Measurements from ENCODE around the gene TBC1D1.
A peak's percentile ranks its signal among the peaks of the same experiment; 100 is the strongest.

TBC1D1 gene

DNA sequence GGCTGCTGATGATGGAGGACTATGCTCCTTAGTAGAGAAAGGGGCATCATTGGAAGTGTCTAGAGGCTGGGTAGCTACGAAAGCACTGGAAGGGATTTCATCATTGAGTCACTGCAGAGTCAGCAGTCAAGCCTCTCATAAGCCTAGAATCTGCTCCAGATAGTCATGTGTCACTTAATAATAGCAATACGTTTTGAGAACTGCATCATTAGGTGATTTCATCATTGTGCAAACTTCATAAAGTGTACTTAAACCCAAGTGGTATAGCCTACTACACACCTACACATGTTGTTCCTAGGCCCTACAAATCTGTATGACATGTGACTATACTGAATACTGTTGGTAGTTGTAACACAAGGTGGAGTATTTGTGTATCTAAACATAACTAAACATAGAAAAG lies 234.9 kb downstream of the TBC1D1 start:
- no peak for DNase-seq (ENCODE audit: low read depth in 2 of 2)

DNA sequence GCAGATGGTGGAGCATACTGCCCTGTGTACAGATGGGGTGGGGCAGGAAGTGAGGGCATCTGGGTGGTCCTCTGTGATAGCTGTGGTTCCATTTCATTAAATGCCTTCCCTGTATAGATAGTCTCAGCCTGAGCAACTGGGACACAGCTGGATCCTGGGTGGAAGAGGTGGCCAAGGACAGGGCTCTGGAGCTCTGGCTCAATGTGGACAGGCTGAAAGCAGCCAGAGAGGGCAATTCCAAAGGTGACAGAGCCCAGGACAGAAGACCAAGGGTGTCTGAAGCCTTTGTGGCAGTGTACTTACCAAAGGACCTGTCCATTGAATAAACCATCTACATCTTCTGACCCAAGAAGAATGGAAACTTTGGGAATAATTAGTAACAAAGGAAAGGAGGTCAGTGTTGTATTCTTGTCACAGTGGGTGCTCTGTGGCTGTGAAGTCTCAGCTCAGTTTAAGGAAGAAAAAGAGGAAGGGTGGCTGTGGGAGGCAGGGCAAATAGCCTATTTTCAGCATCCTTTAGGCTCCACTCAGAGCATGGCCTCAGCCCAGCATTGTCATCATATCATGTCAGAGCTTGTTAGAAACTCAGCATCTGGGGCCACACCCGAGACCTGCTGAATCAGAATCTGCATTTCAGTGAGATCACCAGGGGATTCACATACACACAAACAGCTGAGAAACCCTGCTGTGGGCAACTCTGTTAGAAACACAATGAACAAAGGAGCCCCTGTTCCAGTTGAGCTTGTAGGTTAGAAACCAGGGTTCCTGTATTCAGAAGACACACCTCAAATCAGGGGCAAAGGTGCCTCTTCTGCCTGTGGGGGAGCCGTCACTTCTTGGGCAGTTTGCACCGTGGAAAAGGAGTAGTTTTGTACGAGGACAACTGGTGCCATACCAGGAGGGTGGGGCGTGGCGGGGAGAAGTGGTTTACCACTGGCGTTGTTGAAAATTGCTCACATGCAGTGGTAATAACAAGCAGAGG lies 237.9 kb downstream of the TBC1D1 start:
- no peak for DNase-seq (ENCODE audit: low read depth in 2 of 2)

DNA sequence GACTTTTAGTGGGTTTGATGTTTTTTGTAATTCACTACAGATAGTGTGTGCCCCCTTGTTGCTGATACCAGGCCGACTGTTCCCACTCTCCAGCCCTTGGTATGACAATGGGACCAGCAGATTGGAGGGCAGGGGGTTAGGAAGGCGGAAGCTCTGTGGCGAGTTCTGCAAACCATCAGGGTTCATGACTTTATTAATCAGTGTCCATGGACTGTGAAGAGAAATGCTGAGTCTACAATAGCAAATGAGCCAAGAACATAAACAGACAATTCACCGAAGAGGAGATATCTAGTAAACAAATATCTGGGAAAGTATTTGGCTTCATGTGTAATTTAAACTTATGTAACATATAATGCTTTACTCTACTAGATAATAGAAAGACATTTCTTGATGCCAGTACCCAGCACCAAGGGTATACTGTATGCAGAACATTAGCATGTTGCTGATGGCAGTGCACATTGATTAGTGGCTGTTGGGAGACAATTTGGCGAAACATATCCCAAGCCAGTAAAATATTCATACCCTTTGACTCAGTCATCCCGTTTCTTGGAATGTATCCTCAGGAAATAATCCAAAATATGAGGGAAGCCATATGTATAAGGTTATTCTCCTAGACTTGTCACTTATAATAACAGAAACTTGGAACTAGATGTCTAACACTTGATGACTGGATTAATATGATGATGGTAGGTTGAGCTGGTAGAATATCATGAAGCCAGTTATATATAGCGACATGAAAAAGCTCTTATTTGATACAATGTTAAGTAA lies 238.8 kb downstream of the TBC1D1 start:
- no peak for DNase-seq (ENCODE audit: low read depth in 2 of 2)

DNA sequence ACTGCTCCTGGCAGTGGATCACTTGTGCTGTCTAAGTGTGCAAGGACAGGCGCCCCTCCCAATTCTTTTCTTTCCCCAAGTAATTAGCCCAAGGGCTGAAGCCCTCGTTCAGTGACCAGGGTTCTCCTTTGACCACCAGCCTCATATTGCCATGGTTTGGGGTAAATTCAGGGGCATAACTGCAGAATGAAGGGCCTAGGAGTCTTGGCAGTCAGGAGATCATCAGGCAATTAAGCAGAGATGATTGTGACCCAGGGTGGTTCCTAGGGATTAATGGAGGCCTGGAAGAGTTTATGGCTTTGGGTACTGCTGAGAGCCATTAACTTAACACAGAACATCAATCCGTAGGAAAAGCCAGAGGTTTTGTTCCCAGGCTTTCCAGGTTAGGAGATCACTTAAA lies 240.0 kb downstream of the TBC1D1 start:
- DNase-seq (ENCODE audit: low read depth in 2 of 2): no peak

DNA sequence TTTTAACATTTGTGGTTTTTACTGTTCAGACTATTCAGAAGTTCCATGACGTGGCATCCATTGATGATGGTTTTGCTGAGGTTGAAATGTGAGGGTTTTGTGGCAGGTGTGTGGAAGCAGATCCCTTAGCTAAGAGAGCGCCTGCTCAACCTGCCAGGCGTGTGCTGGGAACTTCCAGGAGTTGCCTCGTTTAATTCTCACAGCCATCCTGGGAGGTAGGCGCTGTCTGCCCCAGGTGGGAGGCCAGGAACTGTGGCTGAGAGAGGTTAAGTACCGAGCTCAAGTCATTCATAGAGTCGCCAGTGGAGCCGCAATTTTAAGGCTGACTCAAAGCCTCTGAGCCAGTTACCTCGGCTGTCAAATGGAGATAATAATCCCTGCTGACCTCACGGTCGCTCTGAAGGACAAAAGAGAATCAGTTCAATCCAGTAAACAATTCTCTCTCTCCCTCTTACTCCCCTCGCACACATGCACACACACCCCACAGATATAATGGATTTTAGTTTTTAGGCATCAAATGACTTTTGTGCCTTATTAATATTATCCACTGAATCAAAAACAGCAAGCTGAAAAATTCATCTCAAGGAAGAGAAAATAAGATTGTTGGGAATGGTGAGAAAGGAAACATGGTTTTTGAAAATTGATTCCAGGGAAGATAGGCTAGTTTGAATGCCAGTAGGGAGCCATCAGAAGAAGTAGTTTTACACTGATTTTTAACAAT lies 240.6 kb downstream of the TBC1D1 start:
- DNase-seq (ENCODE audit: low read depth in 2 of 2): no peak

DNA sequence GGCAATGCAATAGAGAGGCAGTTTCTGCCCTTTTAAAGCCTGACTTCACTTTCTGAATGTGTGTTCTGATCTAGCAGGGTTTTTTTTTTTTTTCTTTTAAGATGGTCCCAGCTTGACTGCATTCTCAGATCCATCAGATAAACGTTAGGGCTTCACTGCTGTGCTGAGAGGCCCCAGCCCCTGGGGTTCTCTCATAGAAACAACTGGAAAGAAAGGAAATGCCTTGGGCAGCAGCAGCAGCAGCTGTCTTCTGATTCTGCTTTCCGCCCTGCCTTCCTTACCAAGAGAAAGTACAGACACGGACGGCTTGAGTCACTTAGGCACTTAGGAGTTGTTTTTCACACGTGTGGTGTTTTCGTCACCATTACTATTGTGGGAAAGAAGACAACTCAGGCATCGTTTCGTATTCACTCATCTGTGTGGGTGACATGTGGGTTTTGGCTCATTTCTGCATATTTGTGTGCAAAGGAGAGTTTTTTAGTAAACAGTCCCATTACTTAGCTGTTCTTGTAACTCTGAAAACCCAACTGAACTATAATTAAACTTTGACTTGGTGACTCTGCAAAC lies 241.3 kb downstream of the TBC1D1 start:
- DNase-seq (ENCODE audit: low read depth in 2 of 2): peak; percentile 89 to 90

DNA sequence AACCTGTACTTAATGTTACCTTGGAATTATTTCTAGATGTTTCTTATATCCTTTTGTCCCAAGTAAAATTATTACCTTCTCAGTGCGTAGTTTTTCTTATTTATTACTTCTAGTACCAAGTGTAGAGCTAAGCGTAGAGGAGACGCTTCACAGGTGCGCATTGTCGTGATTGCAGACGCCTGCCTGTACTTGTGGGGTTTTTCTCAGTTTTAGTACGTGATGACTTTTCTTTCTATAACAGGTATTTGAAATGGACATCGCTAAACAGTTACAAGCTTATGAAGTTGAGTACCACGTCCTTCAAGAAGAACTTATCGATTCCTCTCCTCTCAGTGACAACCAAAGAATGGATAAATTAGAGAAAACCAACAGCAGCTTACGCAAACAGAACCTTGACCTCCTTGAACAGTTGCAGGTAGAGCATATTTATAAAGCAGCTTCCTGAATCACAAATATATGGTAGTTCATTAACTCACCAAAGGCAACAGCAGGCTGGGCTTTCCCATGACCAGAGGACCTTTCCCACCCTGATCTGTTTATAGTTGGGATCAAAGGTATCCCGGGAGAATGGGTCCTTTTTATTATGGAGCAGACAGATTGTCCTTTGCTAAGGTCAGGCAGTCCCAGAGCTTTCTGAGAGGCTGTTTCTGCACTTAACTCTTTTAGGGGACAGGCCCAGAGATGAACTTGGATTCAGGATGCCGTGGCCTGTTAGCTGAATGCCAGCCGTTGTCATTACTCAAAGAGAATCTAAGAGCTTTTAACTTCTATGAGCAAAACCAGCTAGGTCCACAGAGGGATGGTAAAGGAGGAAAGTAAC lies 242.2 kb downstream of the TBC1D1 start:
- no peak for DNase-seq (ENCODE audit: low read depth in 2 of 2)

DNA sequence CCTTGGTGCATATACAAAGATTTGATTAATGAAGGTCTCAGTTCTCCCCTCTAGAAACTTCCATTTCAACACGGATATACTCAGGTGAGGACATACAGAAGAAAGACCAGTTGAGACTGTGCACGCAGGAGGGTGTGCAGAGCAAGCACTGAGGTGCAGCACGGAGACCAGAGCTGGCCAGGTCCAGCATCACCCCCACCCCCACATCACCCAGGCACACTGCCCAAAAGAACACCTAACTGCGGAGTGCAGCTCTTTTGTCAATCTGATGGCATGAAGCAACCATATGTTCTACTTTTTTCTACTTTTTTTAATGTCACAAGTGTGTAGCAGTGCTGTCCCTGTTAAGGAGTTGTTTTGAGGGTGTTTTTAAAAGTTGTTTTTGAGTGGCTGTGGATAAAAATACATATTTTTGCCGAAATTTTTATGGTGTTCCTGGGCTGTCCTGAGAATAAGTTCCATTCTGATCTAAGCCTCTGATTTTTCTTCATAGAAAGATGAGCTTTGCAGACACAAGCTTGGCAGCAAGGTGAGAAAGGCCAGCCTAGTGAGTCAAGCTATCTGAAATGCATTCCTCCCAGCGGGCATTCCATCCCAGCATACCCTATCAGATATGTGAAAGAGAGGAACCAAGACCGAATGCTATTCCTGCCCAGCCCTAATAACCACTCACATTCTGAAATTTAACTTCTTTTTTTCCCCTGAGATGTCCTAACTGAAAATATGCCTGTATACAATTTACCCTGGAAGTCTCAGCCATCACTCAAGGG lies 243.0 kb downstream of the TBC1D1 start:
- DNase-seq (ENCODE audit: low read depth in 2 of 2): no peak

DNA sequence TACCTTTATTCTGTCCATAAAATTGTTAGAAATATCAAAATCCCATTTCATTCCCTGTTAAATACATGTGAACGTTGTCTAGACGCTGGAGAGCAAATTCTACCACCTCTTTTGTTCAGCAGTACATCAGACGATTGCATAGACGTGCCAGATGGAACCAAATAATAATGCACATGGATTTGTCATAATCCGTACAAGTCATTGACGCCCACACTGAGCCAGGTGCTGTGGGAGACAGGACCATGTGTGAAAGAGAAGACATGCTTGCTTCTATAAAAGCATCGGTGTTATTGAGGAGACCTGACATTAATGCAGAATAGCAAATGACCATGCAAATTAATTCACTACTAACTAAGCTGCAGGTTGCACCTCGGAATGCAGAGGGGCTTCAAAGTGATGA lies 244.3 kb downstream of the TBC1D1 start:
- no peak for DNase-seq (ENCODE audit: low read depth in 2 of 2)

DNA sequence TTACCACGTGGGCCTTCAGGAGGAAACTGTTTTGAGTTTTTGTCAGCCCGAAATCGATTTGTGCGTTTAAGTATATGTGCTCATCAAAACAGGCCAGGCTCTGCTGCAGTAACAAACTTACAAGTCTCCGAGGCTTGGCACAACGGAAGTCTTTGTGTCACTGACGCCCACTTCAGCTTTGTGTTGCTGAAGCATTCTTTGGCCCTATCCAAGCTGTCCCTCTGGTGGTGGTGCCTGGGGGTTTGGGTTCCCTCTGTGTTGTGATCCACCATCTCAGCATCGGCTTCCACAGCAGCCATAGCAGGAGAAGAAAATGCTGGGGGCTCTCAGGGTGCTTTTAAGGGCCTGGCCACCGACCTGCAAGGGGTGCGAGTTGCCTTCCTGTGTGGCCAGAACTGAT lies 245.7 kb downstream of the TBC1D1 start:
- no peak for DNase-seq (ENCODE audit: low read depth in 2 of 2)

DNA sequence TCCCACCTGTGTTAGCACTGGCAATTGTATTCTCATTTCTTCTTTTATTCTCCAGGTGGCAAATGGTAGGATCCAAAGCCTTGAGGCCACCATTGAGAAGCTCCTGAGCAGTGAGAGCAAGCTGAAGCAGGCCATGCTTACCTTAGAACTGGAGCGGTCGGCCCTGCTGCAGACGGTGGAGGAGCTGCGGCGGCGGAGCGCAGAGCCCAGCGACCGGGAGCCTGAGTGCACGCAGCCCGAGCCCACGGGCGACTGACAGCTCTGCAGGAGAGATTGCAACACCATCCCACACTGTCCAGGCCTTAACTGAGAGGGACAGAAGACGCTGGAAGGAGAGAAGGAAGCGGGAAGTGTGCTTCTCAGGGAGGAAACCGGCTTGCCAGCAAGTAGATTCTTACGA lies 246.2 kb downstream of the TBC1D1 start:
- DNase-seq (ENCODE audit: low read depth in 2 of 2): no peak

DNA sequence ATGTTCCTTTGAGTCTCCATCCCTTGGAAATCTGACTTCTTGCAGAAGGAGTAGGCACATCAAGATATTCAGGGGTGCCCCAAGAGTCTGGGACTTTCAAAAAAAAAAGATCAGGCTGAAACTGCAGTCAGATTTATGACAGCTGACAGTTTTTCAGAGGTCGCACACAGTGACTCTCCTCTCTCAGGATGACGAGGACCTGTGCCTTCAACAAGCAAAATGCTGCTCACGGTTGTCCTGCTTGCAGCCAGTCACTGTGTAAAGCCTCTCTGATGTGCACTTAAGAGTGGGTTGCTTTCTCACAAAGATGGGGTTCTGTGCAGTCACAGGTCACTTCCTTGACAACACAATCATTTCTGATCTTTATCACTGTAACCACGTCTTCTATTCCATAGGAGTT lies 247.5 kb downstream of the TBC1D1 start:
- DNase-seq (ENCODE audit: low read depth in 2 of 2): no peak

DNA sequence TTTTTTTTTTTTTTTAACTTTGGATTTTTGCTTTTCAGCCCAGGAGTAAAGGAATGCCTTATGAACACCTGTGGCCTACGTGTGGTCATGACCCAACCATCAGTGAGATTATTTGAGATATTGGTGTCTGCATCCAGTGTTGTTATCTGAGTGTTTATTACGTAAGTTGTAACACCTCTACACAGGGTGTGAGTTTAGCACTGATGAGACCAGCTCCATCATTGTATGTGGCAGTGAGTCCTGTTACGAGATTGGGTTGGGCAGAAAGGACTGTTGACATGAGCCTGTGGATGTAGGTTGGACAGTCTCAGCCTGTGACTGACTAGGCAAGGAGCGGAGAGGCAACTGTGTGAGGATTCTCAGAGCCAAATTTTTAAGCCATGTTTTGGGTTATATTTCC lies 248.3 kb downstream of the TBC1D1 start:
- no peak for DNase-seq (ENCODE audit: low read depth in 2 of 2)

DNA sequence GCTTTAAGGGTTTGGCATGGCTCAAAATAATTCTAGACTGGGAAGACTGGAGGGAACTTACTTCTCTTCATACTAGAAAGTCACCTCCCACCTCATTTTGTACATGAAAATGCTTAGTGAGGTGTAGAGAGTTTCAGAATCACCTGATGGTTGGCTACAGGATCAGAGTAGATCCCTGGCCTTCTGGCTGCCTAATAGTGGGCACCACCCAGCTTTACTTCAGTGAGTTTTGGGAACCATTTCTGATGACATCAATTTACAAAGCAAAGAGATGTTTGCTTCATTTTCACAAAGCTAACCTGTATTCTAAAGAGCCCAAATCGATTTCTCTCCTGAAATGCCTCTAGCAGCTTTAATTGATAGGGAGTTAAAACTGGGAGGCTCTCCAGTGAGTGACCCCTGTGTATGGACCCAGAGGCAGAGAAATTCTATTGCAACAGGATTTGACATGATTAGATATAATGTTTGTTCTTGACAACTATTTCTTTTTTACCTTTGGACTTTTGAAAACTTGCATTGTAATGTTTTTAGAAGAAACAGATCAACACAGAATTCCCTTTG lies 249.8 kb downstream of the TBC1D1 start:
- no peak for DNase-seq (ENCODE audit: low read depth in 2 of 2)

DNA sequence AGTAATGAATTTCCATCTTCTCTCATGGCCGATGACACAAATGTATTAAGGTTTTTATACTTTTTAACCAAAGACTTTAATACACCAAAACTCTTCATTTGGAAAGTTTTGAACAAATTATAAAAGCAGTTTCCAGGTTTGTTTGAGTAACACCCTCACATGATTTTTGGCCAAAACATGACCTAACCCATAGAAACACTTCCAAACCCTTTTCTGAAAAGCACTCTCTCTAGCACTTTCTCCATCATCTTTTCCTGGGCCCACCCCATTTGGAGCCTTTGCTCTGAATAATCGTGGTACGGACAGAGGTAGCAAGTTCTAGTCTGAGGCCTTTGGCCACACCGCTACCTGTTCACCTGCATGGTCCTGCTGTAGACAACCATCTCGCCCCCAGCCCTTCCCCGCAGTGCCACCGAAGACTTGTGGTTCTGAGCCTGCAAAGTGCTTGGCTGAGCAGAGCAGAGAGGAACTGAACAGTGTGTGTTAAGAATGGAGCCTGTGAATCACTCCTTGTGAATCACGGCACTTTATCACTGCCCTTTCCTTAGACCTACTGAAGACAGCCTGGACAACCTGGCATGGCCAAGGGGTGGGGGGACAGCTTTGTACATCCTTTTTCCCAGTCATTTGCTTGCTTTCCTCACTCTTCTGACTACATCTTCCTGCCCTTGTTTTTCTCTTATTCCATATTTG lies 251.1 kb downstream of the TBC1D1 start:
- DNase-seq (ENCODE audit: low read depth in 2 of 2): no peak

DNA sequence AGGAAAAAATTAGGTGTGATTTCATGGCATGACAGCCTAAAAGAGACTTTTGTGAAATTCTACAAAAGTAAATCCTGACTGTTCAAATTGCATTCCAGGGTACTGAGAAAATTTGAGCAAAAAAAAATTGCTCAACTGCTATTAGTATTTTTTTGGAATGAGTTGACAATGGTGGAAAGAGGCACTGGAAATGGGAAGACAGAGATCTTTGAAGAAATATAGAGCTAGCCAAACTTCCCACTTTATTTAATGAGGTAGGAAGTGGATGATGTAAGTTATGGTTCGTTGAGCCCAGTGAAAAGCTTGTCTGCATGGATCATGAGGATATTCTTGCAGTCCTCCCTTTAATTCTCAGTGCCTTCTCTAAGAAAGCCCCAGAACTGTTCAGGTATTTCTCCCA lies 253.1 kb downstream of the TBC1D1 start:
- DNase-seq (ENCODE audit: low read depth in 2 of 2): no peak

DNA sequence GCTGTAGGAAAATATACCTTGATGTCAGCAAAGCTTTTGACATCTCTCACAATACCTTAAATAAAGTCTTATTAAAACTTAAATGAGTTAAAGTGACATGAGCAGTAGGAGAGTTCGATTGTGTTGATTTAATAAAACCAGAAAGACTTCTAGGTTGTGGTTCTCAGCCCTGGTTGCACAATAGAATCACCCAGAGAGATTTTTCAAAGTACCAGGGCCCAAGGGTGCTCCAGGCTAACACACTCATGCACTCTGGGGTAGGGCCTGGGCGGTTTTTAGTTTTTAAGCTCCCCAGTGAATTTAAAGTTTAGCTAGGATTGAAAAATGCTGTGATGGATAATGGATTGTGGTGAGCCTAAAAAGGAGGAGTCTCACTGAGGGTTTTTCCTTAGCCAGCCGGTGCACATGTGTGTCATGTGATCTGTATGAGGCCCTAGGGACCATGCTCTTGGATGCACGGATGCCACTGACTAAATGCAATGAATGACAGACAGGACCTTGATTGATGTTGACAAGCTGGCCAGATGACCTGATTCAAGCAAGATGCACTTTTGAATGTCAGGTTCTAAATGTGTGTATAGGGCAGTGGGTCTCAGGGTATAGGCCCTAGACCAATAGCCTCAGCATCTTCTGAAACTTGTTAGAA lies 254.3 kb downstream of the TBC1D1 start:
- DNase-seq (ENCODE audit: low read depth in 2 of 2): no peak

DNA sequence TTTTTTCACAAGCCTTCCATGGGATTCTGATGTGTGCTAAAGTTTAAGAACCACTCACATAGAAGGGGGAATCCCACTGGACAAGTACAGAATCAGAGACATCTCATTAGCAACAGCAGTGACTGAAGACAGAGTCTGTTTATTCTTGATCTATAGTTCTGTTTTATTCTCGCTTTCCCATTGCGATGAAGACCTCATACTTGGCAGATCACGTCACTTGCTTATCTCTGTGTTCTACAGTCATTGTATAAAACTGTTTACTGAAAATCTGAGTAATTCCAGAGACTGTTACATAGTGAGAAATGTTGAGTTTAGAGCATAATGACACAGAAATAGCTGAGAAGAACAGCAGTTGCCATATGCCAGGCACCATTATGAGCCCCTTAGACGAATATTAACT lies 254.9 kb downstream of the TBC1D1 start:
- DNase-seq (ENCODE audit: low read depth in 2 of 2): no peak

DNA sequence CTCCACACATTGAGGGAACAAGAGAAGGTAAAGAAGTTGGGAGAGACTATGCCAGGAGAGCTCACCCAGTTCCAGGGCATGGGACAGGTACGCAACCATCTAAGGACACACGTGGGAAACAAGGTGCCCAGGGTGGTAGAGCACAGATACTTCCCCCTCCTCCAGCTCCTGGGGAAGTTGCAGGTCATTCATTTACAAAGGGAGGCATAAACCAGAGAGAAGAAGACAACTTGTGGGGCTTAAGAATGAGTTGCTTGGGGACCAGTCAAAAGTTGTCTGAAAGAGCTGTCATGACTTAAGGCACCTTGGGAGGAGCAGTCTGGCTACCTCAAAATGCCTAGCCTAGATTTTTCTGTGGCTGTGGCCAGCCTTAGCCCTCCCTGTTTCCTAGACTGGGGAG lies 255.5 kb downstream of the TBC1D1 start:
- DNase-seq (ENCODE audit: low read depth in 2 of 2): no peak
